Caco-2 (cell line): ENCODE results near the gene SETD1B. TPM values are rescaled to one million over a fixed set of nuclear protein-coding genes. Genes with fewer than 3 reads are reported as not detected.

Experiments
- BruUV-seq: library from RNA; stranded (reverse); fragments of 400-500 nt; replicated peaks from 2 replicates; lab custom pipeline; 2021; lab: Mats Ljungman, UMichigan
- CTCF ChIA-PET: fragments of 300-600 bp; sonication (Branson Sonifier 250); formaldehyde crosslinking; loops from one replicate; lab custom pipeline; 2022; ENCODE audit warnings: antibody characterized with exemption; lab: Charles Lee
- POLR2A ChIA-PET: fragments of 300-600 bp; sonication (Branson Sonifier 250); formaldehyde crosslinking; loops from one replicate; lab custom pipeline; 2022; ENCODE audit warnings: antibody characterized with exemption; lab: Charles Lee
- DNase-seq, 2 experiments: peaks; one replicate each; pipeline versions ENCODE4 v3.0.0 to v3.0.0-alpha.2; 2020 to 2022
- H3K27me3 ChIP-seq: replicated peaks from 2 replicates; pipeline ENCODE4 v1.6.0; 2011; ENCODE audit warnings: low read length; ENCODE audit not compliant: control insufficient read depth, insufficient read depth
- H3K36me3 ChIP-seq: 2 replicates; pipeline ENCODE4 v1.5.1; 2011; ENCODE audit warnings: low read length; ENCODE audit not compliant: control insufficient read depth, insufficient read depth
- H3K4me1 ChIP-seq: fragments of 250-450 bp; sonication (Bioruptor Pico); 2 replicates; pipeline ENCODE4 v1.5.1; 2020; ENCODE audit warnings: mild to moderate bottlenecking
- H3K4me3 ChIP-seq: 2 replicates; pipeline ENCODE4 v1.5.1; 2011; ENCODE audit warnings: low read depth, mild to moderate bottlenecking, control low read depth, low read length
- H3K9me3 ChIP-seq: fragments of 250-450 bp; sonication (Bioruptor Pico); 2 replicates; pipeline ENCODE4 v1.5.1; 2020; ENCODE audit warnings: mild to moderate bottlenecking, moderate library complexity
- H3K27ac Mint-ChIP-seq: one replicate; pipeline ENCODE4 v1.8.0; 2022; ENCODE audit warnings: mixed read lengths; ENCODE audit not compliant: unreplicated experiment
- H3K27me3 Mint-ChIP-seq: one replicate; pipeline ENCODE4 v1.8.0; 2022; ENCODE audit warnings: mixed read lengths; ENCODE audit not compliant: insufficient read depth, unreplicated experiment
- H3K36me3 Mint-ChIP-seq: one replicate; pipeline ENCODE4 v1.8.0; 2022; ENCODE audit warnings: mild to moderate bottlenecking, mixed read lengths; ENCODE audit not compliant: insufficient read depth, unreplicated experiment
- H3K4me1 Mint-ChIP-seq: one replicate; pipeline ENCODE4 v1.8.0; 2022; ENCODE audit warnings: low read depth, mixed read lengths; ENCODE audit not compliant: unreplicated experiment
- H3K4me3 Mint-ChIP-seq: one replicate; pipeline ENCODE4 v1.8.0; 2022; ENCODE audit warnings: mild to moderate bottlenecking, moderate library complexity, mixed read lengths; ENCODE audit not compliant: unreplicated experiment
- H3K9me3 Mint-ChIP-seq: one replicate; pipeline ENCODE4 v1.8.0; 2022; ENCODE audit warnings: mixed read lengths; ENCODE audit not compliant: unreplicated experiment
- intact Hi-C: fragments of 100-400 bp; cut with micrococcal nuclease; formaldehyde crosslinking; loops from one replicate; pipeline ENCODE4 v1.10.0; 2022; ENCODE audit not compliant: unreplicated experiment
- total RNA-seq: library from RNA; stranded (reverse); gene quantifications from 2 replicates; pipeline ENCODE4 v1.2.3, GENCODE V29; 2022
- TF ChIP-seq, protein P1 (sequence below), 2 experiments: fragments of 200-600 bp in 1 of 2; IDR thresholded peaks; 1 replicate in 1 of 2; 2 replicates in 1 of 2; pipeline versions ENCODE4 v1.5.1 to v1.8.0; 2011 to 2022; ENCODE audit warnings: antibody characterized with exemption in 1 of 2, control low read depth in 1 of 2, inconsistent platforms in 1 of 2, low read depth in 1 of 2, low read length in 1 of 2, mild to moderate bottlenecking in 1 of 2, moderate library complexity in 1 of 2; ENCODE audit not compliant: insufficient read depth in 1 of 2, severe bottlenecking in 1 of 2, unreplicated experiment in 1 of 2

The SETD1B gene
- total RNA-seq, 1 experiment from 2014 or later = 16.8 TPM

DNA sequence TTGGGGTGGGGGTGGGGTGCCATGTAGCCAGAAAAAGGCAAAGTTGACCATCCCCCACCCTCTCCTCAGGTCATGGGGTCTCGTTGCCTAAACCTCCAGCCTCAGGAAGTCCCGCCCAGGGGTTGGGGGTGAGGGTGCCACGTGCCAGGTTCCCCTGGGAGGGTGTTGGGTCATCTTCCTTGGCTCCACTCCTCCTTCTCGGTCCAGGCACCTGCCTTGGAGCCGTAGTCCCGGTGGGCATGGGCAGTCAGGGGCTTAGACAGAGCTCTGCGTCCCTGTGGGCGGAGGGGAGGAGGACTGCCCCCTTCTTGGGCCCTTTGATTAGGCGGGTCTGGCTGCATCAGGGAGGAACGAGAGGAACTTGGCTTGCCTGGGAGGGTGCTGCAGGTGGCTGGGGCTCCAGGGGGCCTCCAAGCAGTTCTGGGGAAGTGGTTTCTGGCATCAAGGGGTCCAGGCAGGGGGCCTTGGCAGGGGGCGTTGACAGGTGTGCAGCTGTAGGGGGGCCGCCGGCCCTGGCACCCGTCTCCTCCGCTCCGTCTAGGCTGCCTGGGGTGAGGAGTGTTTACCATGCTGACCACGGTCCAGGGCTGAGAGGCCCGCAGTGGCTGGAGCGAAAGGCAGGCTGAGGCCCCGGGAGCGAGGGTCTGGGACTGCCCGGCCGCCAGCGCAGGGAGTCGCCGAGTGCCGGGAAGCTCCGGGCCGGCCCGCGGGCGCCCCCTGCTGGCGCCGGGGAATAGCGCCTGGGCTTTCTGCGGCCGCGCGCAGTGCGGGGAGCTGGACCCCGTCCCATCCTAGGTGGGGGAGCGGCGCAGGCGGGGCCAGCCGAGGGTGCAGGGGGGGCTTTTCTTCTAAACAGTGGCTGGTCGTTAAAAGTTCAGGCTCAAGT lies 7.9 kb downstream of the SETD1B start:
- no peaks in the 10 kb centered on the region for H3K9me3 Mint-ChIP-seq
- peak; percentile 59 to 84 for DNase-seq
- Histone ChIP-seq H3K27me3 (no peaks in the 10 kb centered on the region), H3K4me3 (peak overlapping the region; percentile 33), H3K36me3 (no peaks in the 10 kb centered on the region; the same call in none of the 2 replicates), H3K9me3 (no peaks in the 10 kb centered on the region), H3K4me1 (peaks cover 15% of the 10 kb centered on the region)
- H3K36me3 Mint-ChIP-seq = peaks cover 47% of the 10 kb centered on the region
- peak overlapping the region; percentile 73 for H3K4me3 Mint-ChIP-seq
- H3K27ac Mint-ChIP-seq = peak overlapping the region; percentile 42
- no peaks in the 10 kb centered on the region for H3K27me3 Mint-ChIP-seq
- POLR2A ChIA-PET = interaction anchor here (0.9 to 2.7 kb wide), 5 partner anchors 9 to 77 kb away, joined by 3 to 17 read pairs (median 8); partner anchors contain the start of genes PSMD9 and RHOF
- intact Hi-C loops = loop anchor here (1.0 kb wide), 1 partner anchor 17 kb away; no protein-coding TSS in a partner anchor
- no TSS peak for BruUV-seq
- H3K4me1 Mint-ChIP-seq = peaks cover 6% of the 10 kb centered on the region
- TF ChIP-seq, protein P1, sequence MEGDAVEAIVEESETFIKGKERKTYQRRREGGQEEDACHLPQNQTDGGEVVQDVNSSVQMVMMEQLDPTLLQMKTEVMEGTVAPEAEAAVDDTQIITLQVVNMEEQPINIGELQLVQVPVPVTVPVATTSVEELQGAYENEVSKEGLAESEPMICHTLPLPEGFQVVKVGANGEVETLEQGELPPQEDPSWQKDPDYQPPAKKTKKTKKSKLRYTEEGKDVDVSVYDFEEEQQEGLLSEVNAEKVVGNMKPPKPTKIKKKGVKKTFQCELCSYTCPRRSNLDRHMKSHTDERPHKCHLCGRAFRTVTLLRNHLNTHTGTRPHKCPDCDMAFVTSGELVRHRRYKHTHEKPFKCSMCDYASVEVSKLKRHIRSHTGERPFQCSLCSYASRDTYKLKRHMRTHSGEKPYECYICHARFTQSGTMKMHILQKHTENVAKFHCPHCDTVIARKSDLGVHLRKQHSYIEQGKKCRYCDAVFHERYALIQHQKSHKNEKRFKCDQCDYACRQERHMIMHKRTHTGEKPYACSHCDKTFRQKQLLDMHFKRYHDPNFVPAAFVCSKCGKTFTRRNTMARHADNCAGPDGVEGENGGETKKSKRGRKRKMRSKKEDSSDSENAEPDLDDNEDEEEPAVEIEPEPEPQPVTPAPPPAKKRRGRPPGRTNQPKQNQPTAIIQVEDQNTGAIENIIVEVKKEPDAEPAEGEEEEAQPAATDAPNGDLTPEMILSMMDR (IDR thresholded peaks at IDR 0.05; ENCODE audit: insufficient read depth in 1 of 2, low read depth in 1 of 2, low read length in 1 of 2, severe bottlenecking in 1 of 2, unreplicated experiment in 1 of 2) = peak; percentile 72 to 97
- CTCF ChIA-PET = interaction anchor here (0.6 to 5.3 kb wide), 13 partner anchors 9 to 218 kb away, joined by 3 to 145 read pairs (median 4); partner anchors contain the start of genes PSMD9 and RHOF

GRCh38 chr12:121812320-121812871 lies 8.6 kb downstream of the SETD1B start:
- ChIA-PET POLR2A (interaction anchor here (1.6 to 2.7 kb wide), 3 partner anchors 10 to 76 kb away, joined by 4 to 17 read pairs (median 17); partner anchors contain the start of gene PSMD9), CTCF (interaction anchor here (0.5 to 5.3 kb wide), 12 partner anchors 9 to 126 kb away, joined by 3 to 145 read pairs (median 4); partner anchors contain the start of genes PSMD9 and RHOF)
- Mint-ChIP-seq H3K27ac (no peak overlapping the region), H3K9me3 (no peaks in the 10 kb centered on the region), H3K36me3 (peaks cover 45% of the 10 kb centered on the region), H3K4me3 (peak overlapping the region; percentile 73), H3K4me1 (peaks cover 5% of the 10 kb centered on the region), H3K27me3 (no peaks in the 10 kb centered on the region)
- Histone ChIP-seq H3K9me3 (no peaks in the 10 kb centered on the region), H3K27me3 (no peaks in the 10 kb centered on the region), H3K4me3 (peak overlapping the region; percentile 33), H3K4me1 (peaks cover 15% of the 10 kb centered on the region), H3K36me3 (no peaks in the 10 kb centered on the region; the same call in none of the 2 replicates)
- no TSS peak for BruUV-seq
- intact Hi-C loops = loop anchor here (1.0 kb wide), 1 partner anchor 18 kb away; no protein-coding TSS in a partner anchor
- TF ChIP-seq, protein P1 (IDR thresholded peaks at IDR 0.05; ENCODE audit: insufficient read depth in 1 of 2, low read depth in 1 of 2, low read length in 1 of 2, severe bottlenecking in 1 of 2, unreplicated experiment in 1 of 2) = no peak
- peak; percentile 62 to 63 for DNase-seq
